ENCODE data around the gene FIS1.
"Not testable (repeated sequence)": the region's sequence is repeated elsewhere in the genome, so short reads cannot be mapped to it uniquely, and the experiment has no call there.

The FIS1 gene

GRCh38 chr7:101244375-101245146, at the start of gene FIS1:
FIS1 (minus strand) TSS chr7:101245081; CDS start chr7:101245004, 77 bp downstream.
- peak; percentile 88 for DNase-seq (ENCODE audit: low read depth)

GRCh38 chr7:101294039-101294831, 49.4 kb upstream of the FIS1 start:
- no peak for DNase-seq (ENCODE audit: low read depth)

GRCh38 chr7:101293069-101294021, 48.5 kb upstream of the FIS1 start:
- DNase-seq (ENCODE audit: low read depth): not testable (repeated sequence)

GRCh38 chr7:101292566-101292965, 47.7 kb upstream of the FIS1 start:
- DNase-seq (ENCODE audit: low read depth): not testable (repeated sequence)

- peak; percentile 9 for DNase-seq (ENCODE audit: low read depth)
Measured at GRCh38 chr7:101290186-101291037, 45.5 kb upstream of the FIS1 start.

GRCh38 chr7:101289687-101290086, 44.8 kb upstream of the FIS1 start:
- not testable (repeated sequence) for DNase-seq (ENCODE audit: low read depth)

GRCh38 chr7:101288439-101288838, 43.6 kb upstream of the FIS1 start:
- no peak for DNase-seq (ENCODE audit: low read depth)

- DNase-seq (ENCODE audit: low read depth): no peak
Measured at GRCh38 chr7:101287032-101287431, 42.2 kb upstream of the FIS1 start.

- not testable (repeated sequence) for DNase-seq (ENCODE audit: low read depth)
Measured at GRCh38 chr7:101285880-101286279, 41.0 kb upstream of the FIS1 start.

- DNase-seq (ENCODE audit: low read depth): no peak
Measured at GRCh38 chr7:101285171-101285570, 40.3 kb upstream of the FIS1 start.

GRCh38 chr7:101280912-101281311, 36.0 kb upstream of the FIS1 start:
- not testable (repeated sequence) for DNase-seq (ENCODE audit: low read depth)

GRCh38 chr7:101278461-101279292, 33.8 kb upstream of the FIS1 start:
- DNase-seq (ENCODE audit: low read depth): no peak

- no peak for DNase-seq (ENCODE audit: low read depth)
Measured at GRCh38 chr7:101277155-101277554, 32.3 kb upstream of the FIS1 start.

- no peak for DNase-seq (ENCODE audit: low read depth)
Measured at GRCh38 chr7:101273206-101273605, 28.3 kb upstream of the FIS1 start.

GRCh38 chr7:101271021-101271420, 26.1 kb upstream of the FIS1 start:
- DNase-seq (ENCODE audit: low read depth): no peak

- DNase-seq (ENCODE audit: low read depth): no peak
Measured at GRCh38 chr7:101269664-101270063, 24.8 kb upstream of the FIS1 start.

GRCh38 chr7:101265622-101266516, 21.0 kb upstream of the FIS1 start:
- no peak for DNase-seq (ENCODE audit: low read depth)

- DNase-seq (ENCODE audit: low read depth): not testable (repeated sequence)
Measured at GRCh38 chr7:101264102-101264706, 19.3 kb upstream of the FIS1 start.

Measured in T-helper 22 cell (primary cell).